Measurements from ENCODE around the gene PACRG. TPM values are rescaled to one million over a fixed set of nuclear protein-coding genes. Genes with fewer than 3 reads are reported as not detected.

Gene PACRG
- total and polyA plus RNA-seq, 8 donors = 1.5 to 6.8 (median 4.6) TPM

GRCh38 chr6:162913206-162913605 is 185.4 kb downstream of the PACRG start:
- no peak for ATAC-seq
- Histone ChIP-seq H3K27me3 (no peaks in the 10 kb centered on the region), H3K36me3 (no peaks in the 10 kb centered on the region), H3K27ac (no peak overlapping the region), H3K9me3 (no peaks in the 10 kb centered on the region), H3K4me3 (no peak overlapping the region), H3K4me1 (no peaks in the 10 kb centered on the region)
- TF ChIP-seq, protein P1, sequence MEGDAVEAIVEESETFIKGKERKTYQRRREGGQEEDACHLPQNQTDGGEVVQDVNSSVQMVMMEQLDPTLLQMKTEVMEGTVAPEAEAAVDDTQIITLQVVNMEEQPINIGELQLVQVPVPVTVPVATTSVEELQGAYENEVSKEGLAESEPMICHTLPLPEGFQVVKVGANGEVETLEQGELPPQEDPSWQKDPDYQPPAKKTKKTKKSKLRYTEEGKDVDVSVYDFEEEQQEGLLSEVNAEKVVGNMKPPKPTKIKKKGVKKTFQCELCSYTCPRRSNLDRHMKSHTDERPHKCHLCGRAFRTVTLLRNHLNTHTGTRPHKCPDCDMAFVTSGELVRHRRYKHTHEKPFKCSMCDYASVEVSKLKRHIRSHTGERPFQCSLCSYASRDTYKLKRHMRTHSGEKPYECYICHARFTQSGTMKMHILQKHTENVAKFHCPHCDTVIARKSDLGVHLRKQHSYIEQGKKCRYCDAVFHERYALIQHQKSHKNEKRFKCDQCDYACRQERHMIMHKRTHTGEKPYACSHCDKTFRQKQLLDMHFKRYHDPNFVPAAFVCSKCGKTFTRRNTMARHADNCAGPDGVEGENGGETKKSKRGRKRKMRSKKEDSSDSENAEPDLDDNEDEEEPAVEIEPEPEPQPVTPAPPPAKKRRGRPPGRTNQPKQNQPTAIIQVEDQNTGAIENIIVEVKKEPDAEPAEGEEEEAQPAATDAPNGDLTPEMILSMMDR (IDR thresholded peaks at IDR 0.05) = no peak
- intact Hi-C loops (cut with DNase I) = no loop called here
- DNase-seq = no peak

- H3K4me3 ChIP-seq = no peak overlapping the region
Observed at GRCh38 chr6:162917506-162917905, 189.7 kb downstream of the PACRG start.

GRCh38 chr6:162921062-162921461 is 193.3 kb downstream of the PACRG start:
- Histone ChIP-seq H3K9me3 (peaks cover 0 to 23% of the 10 kb centered on the region in 2 donors), H3K4me3 (no peak overlapping the region), H3K36me3 (no peaks in the 10 kb centered on the region), H3K4me1 (no peaks in the 10 kb centered on the region), H3K27ac (no peak overlapping the region), H3K27me3 (no peaks in the 10 kb centered on the region)
- TF ChIP-seq, protein P1 (IDR thresholded peaks at IDR 0.05) = no peak
- no peak for ATAC-seq
- intact Hi-C loops (cut with DNase I) = no loop called here
- DNase-seq = peak in 2 of 4 donors; percentile 1 to 9

More at GRCh38 chr6:162917506-162917905, 189.7 kb downstream of the PACRG start:
- Histone ChIP-seq H3K9me3 (peaks cover 0 to 2% of the 10 kb centered on the region in 2 donors), H3K27ac (no peak overlapping the region), H3K27me3 (no peaks in the 10 kb centered on the region), H3K4me1 (no peaks in the 10 kb centered on the region), H3K36me3 (no peaks in the 10 kb centered on the region)
- intact Hi-C loops (cut with DNase I) = no loop called here
- no peak for ATAC-seq
- DNase-seq = no peak
- TF ChIP-seq, protein P1 (IDR thresholded peaks at IDR 0.05) = no peak

DNA sequence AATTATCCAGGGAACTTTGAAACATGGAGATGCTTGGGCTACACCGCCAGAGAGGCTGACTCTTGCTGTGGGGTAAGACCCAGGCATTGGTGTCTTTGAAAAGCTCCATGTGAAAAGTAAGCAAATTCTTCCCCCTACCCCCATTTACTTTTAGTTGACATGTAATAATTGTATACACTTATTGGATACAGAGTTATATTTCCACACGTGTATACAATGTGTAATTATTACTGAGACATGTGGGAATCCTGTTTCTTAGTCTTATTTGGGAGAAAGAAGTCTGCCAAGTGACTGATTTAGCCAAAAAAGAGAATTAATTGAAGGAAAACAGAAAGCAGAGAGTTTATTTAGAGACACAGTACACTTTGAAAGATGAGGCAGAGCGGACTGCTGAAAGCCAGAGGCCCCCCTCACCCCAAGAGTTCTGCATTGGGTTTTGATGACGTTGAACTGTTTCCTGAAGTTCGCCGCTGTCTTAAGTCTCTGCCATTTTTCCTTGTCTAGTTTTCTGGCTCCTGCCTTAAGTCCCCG is 193.8 kb downstream of the PACRG start:
- Histone ChIP-seq H3K4me3 (no peak overlapping the region), H3K36me3 (no peaks in the 10 kb centered on the region), H3K4me1 (no peaks in the 10 kb centered on the region), H3K27me3 (no peaks in the 10 kb centered on the region), H3K27ac (no peak overlapping the region), H3K9me3 (peaks cover 0 to 28% of the 10 kb centered on the region in 2 donors)
- TF ChIP-seq, protein P1 (IDR thresholded peaks at IDR 0.05) = no peak
- ATAC-seq = no peak
- peak in 2 of 4 donors; percentile 7 to 8 for DNase-seq
- intact Hi-C loops (cut with DNase I) = no loop called here

GRCh38 chr6:162922563-162923166 is 194.9 kb downstream of the PACRG start:
- TF ChIP-seq, protein P1 (IDR thresholded peaks at IDR 0.05) = no peak
- no peak for ATAC-seq

More at GRCh38 chr6:162922563-162923166, 194.9 kb downstream of the PACRG start:
- DNase-seq = no peak
- H3K27me3 ChIP-seq = no peaks in the 10 kb centered on the region
- no peaks in the 10 kb centered on the region for H3K36me3 ChIP-seq
- peaks cover 0 to 36% of the 10 kb centered on the region in 2 donors for H3K9me3 ChIP-seq
- H3K4me3 ChIP-seq = no peak overlapping the region
- no peak overlapping the region for H3K27ac ChIP-seq
- intact Hi-C loops (cut with DNase I) = no loop called here
- H3K4me1 ChIP-seq = no peaks in the 10 kb centered on the region

All from left lung (tissue), 10 donors.